NCI-H2227 (cell line): ENCODE data around the gene CRCP.
"Not testable (repeated sequence)": the region's sequence is repeated elsewhere in the genome, so short reads cannot be mapped to it uniquely, and the experiment has no call there.

Source experiments
- DNase-seq: peaks from one replicate; lab custom pipeline; 2025; ENCODE audit not compliant: unreplicated experiment; lab: John Stamatoyannopoulos, UW

Gene CRCP

GRCh38 chr7:66114743-66115649 lies at the start of gene CRCP:
Gene CRCP (plus strand): TSS chr7:66114847. CDS start chr7:66114963, 116 bp downstream.
- DNase-seq: peak; percentile 88

GRCh38 chr7:66069732-66070131 lies 44.9 kb upstream of the CRCP start:
- no peak for DNase-seq

GRCh38 chr7:66070222-66070621 lies 44.4 kb upstream of the CRCP start:
- DNase-seq: no peak

- DNase-seq: not testable (repeated sequence)
Observed at GRCh38 chr7:66072208-66072607, 42.4 kb upstream of the CRCP start.

- DNase-seq: peak; percentile 97
Observed at GRCh38 chr7:66075590-66076461, 38.8 kb upstream of the CRCP start, which contains the start of gene ASL. Gene ASL (plus strand): TSS chr7:66075819. CDS start chr7:66076082, 263 bp downstream.

GRCh38 chr7:66076462-66077329 lies 38.0 kb upstream of the CRCP start:
- DNase-seq: no peak

- no peak for DNase-seq
Observed at GRCh38 chr7:66078067-66078466, 36.6 kb upstream of the CRCP start.

- no peak for DNase-seq
Observed at GRCh38 chr7:66082083-66082482, 32.6 kb upstream of the CRCP start.

- DNase-seq: no peak
Observed at GRCh38 chr7:66082886-66083415, 31.7 kb upstream of the CRCP start.

GRCh38 chr7:66083677-66084076 lies 31.0 kb upstream of the CRCP start:
- no peak for DNase-seq

GRCh38 chr7:66088861-66089838 lies 25.5 kb upstream of the CRCP start:
- no peak for DNase-seq

- DNase-seq: no peak
Observed at GRCh38 chr7:66092654-66093053, 22.0 kb upstream of the CRCP start.

- no peak for DNase-seq
Observed at GRCh38 chr7:66095010-66095409, 19.6 kb upstream of the CRCP start.

GRCh38 chr7:66099232-66099550 lies 15.5 kb upstream of the CRCP start:
- DNase-seq: no peak

- DNase-seq: peak; percentile 79
Observed at GRCh38 chr7:66099551-66100407, 14.9 kb upstream of the CRCP start.

GRCh38 chr7:66100408-66101050 lies 14.1 kb upstream of the CRCP start:
- no peak for DNase-seq

GRCh38 chr7:66102168-66102567 lies 12.5 kb upstream of the CRCP start:
- DNase-seq: not testable (repeated sequence)

- DNase-seq: not testable (repeated sequence)
Observed at GRCh38 chr7:66103994-66104393, 10.7 kb upstream of the CRCP start.
